SK-N-MC (cell line): ENCODE measurements around the gene MMP15.

Source experiments
- EZH2 ChIP-seq: fragments of 200-600 bp; sonication (generic); IDR thresholded peaks from one replicate; pipeline ENCODE4 v1.6.1; 2017; ENCODE audit warnings: antibody characterized with exemption
- FOXP2 ChIP-seq: optimal IDR thresholded peaks from 2 replicates; pipeline ENCODE3; 2011; ENCODE audit warnings: mild to moderate bottlenecking, moderate library complexity; ENCODE audit not compliant: insufficient read depth; ENCODE audit errors: extremely low read length, control extremely low read depth
- POLR2AphosphoS5 ChIP-seq: IDR thresholded peaks from 2 replicates; pipeline ENCODE4 v1.6.1; 2012; ENCODE audit warnings: mild to moderate bottlenecking, low read depth, low read length, borderline replicate concordance

DNA sequence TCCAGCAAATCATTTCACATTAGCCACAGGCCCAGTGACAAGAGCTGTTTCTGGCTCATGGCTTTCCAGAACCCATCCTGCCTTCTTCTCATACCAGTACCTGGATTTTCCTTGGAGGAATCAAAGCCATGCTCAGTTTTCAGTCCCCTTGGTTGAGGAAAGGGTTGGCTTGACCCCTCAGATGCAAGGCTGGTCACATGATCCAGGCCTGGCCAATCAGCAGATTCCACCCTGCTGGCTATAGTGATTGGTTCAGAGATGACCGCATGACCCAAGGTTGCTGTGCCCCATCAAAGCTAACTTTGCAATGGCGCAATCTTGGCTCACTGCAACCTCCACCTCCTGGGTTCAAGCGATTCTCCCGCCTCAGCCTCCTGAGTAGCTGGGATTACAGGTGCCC is 45.0 kb downstream of the MMP15 start:
- TF ChIP-seq POLR2AphosphoS5 (no peak), EZH2 (no peak), FOXP2 (no peak)
